CD1c-positive myeloid dendritic cell (primary cell): Measurements from ENCODE around the gene RAB44.
A peak's percentile ranks its signal among the peaks of the same experiment; 100 is the strongest.
"Not testable (repeated sequence)": the region's sequence is repeated elsewhere in the genome, so short reads cannot be mapped to it uniquely, and the experiment has no call there.

Source experiments
- DNase-seq: peaks from one replicate; pipeline ENCODE4 v3.0.0-alpha.2; 2016; ENCODE audit errors: extremely low spot score

RAB44 gene

GRCh38 chr6:36706339-36706738 is 8.7 kb downstream of the RAB44 start:
- no peak for DNase-seq

GRCh38 chr6:36712816-36713215 is 15.2 kb downstream of the RAB44 start:
- DNase-seq, result no peak

- DNase-seq, result no peak
Measured at GRCh38 chr6:36713846-36714245, 16.2 kb downstream of the RAB44 start.

- no peak for DNase-seq
Measured at GRCh38 chr6:36714511-36714910, 16.9 kb downstream of the RAB44 start.

- DNase-seq, result no peak
Measured at GRCh38 chr6:36715469-36715868, 17.8 kb downstream of the RAB44 start.

- DNase-seq, result no peak
Measured at GRCh38 chr6:36716476-36717093, 19.0 kb downstream of the RAB44 start.

GRCh38 chr6:36717231-36717825 is 19.7 kb downstream of the RAB44 start:
- DNase-seq, result no peak

GRCh38 chr6:36717871-36718540 is 20.4 kb downstream of the RAB44 start:
- DNase-seq, result no peak

GRCh38 chr6:36718560-36718959 is 20.9 kb downstream of the RAB44 start:
- DNase-seq, result no peak

GRCh38 chr6:36719126-36719525 is 21.5 kb downstream of the RAB44 start:
- no peak for DNase-seq

GRCh38 chr6:36720251-36721141 is 22.9 kb downstream of the RAB44 start:
- DNase-seq, result no peak

- no peak for DNase-seq
Measured at GRCh38 chr6:36721369-36722140, 23.9 kb downstream of the RAB44 start.

- no peak for DNase-seq
Measured at GRCh38 chr6:36722365-36722764, 24.7 kb downstream of the RAB44 start.

GRCh38 chr6:36722879-36723278 is 25.3 kb downstream of the RAB44 start:
- DNase-seq, result no peak

- DNase-seq, result not testable (repeated sequence)
Measured at GRCh38 chr6:36723992-36724391, 26.4 kb downstream of the RAB44 start.

- DNase-seq, result peak; percentile 62
Measured at GRCh38 chr6:36724514-36725390, 27.1 kb downstream of the RAB44 start.

- DNase-seq, result no peak
Measured at GRCh38 chr6:36725581-36725980, 28.0 kb downstream of the RAB44 start.

GRCh38 chr6:36727505-36728021 is 29.9 kb downstream of the RAB44 start:
- peak; percentile 82 for DNase-seq

- DNase-seq, result no peak
Measured at GRCh38 chr6:36728289-36729160, 30.9 kb downstream of the RAB44 start.
